Astrocyte (in vitro differentiated cells and primary cell): Measurements from ENCODE around the gene HIPK2.

Experiments used
- CTCF ChIP-seq: IDR thresholded peaks from 2 replicates; pipeline ENCODE4 v1.5.1; 2011; ENCODE audit warnings: low read depth, mild to moderate bottlenecking, inconsistent platforms, low read length, moderate library complexity; ENCODE audit not compliant: insufficient read depth
- EZH2 ChIP-seq: IDR thresholded peaks from 2 replicates; pipeline ENCODE4 v1.6.1; 2012; ENCODE audit warnings: mild to moderate bottlenecking, low read length, inconsistent platforms; ENCODE audit not compliant: insufficient read depth

- TF ChIP-seq CTCF, result no peak
- TF ChIP-seq EZH2, result no peak
Measured at GRCh38 chr7:139663608-139664177, 114.1 kb downstream of the HIPK2 start.
